ENCODE data around the gene UNC45A.

DNA sequence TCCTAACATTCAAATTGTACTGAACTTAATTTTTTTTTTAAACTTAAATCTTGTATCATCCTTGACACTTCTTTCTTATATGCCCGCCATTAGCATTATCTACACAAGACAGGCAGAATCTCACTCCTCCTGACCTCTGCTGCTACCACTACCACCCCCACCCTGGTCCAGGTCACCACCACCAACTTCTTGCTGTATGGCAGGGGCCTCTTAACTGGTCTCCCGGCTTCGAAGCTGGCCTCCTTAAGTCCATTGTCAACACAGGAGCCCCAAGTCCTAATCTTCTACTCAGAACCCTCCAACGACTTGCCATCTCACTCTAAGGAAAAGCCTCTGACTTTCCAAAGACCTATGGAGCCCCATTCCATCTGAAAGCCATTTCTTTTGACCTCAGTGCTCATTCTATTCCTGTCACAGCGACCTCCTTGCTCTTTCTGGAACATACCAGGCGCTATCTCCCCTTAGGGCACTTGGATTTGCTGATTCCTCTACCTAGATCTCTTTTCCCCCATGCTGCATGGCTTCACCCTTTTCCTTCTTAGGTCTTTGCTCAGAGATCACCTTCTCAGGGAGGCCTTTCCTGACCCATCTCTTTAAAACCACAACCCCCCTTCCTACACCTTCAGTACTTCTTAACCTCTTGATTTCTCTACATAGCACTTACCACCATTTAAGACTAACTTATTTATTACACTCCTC, 56.7 kb downstream of the UNC45A start:
- no peak for TF ChIP-seq POLR2A (IDR thresholded peaks at IDR 0.05)
- TF ChIP-seq, protein P1, sequence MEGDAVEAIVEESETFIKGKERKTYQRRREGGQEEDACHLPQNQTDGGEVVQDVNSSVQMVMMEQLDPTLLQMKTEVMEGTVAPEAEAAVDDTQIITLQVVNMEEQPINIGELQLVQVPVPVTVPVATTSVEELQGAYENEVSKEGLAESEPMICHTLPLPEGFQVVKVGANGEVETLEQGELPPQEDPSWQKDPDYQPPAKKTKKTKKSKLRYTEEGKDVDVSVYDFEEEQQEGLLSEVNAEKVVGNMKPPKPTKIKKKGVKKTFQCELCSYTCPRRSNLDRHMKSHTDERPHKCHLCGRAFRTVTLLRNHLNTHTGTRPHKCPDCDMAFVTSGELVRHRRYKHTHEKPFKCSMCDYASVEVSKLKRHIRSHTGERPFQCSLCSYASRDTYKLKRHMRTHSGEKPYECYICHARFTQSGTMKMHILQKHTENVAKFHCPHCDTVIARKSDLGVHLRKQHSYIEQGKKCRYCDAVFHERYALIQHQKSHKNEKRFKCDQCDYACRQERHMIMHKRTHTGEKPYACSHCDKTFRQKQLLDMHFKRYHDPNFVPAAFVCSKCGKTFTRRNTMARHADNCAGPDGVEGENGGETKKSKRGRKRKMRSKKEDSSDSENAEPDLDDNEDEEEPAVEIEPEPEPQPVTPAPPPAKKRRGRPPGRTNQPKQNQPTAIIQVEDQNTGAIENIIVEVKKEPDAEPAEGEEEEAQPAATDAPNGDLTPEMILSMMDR (IDR thresholded peaks at IDR 0.05) = no peak
